Breast epithelium (tissue), 3 donors: ENCODE measurements around the gene COA1.

ENCODE experiments used
- POLR2A ChIP-seq: fragments of 450-650 bp; IDR thresholded peaks from one replicate; pipeline ENCODE4 v1.6.1; 2016; ENCODE audit warnings: antibody characterized with exemption, mild to moderate bottlenecking, moderate library complexity
- POLR2AphosphoS5 ChIP-seq, 3 donors: sonication (generic); formaldehyde crosslinking; IDR thresholded peaks; one replicate each; pipeline ENCODE4 v1.6.1; 2017; ENCODE audit warnings: antibody characterized with exemption in 3 of 3
- TF ChIP-seq, protein P1 (sequence below), 3 donors: fragments of 450-650 bp; IDR thresholded peaks; one replicate each; pipeline ENCODE4 v1.5.1; 2016 to 2017; ENCODE audit warnings: antibody characterized with exemption in 3 of 3, mild to moderate bottlenecking in 3 of 3, moderate library complexity in 3 of 3

DNA sequence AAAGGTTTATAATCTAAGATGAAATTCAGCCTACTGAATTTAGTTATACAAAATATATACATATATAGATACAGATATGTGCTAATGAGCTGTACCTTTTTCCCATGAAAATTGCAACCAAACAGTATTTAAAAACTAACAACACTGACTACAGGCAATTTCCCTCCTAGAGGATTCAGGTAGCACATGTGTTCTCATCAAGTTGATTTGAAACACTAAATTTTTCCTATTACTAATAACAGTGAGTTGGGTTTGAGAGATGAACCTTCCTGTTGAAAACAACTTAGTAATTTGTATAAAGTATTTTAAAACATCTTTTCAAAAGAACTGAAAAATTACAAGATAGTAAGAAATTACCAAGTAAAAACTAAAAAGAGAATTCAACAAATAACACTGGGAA is 51.5 kb downstream of the COA1 start:
- no peak for TF ChIP-seq POLR2A
- TF ChIP-seq, protein P1, sequence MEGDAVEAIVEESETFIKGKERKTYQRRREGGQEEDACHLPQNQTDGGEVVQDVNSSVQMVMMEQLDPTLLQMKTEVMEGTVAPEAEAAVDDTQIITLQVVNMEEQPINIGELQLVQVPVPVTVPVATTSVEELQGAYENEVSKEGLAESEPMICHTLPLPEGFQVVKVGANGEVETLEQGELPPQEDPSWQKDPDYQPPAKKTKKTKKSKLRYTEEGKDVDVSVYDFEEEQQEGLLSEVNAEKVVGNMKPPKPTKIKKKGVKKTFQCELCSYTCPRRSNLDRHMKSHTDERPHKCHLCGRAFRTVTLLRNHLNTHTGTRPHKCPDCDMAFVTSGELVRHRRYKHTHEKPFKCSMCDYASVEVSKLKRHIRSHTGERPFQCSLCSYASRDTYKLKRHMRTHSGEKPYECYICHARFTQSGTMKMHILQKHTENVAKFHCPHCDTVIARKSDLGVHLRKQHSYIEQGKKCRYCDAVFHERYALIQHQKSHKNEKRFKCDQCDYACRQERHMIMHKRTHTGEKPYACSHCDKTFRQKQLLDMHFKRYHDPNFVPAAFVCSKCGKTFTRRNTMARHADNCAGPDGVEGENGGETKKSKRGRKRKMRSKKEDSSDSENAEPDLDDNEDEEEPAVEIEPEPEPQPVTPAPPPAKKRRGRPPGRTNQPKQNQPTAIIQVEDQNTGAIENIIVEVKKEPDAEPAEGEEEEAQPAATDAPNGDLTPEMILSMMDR (IDR thresholded peaks at IDR 0.05), result no peak
- TF ChIP-seq POLR2AphosphoS5 (IDR thresholded peaks at IDR 0.05), result no peak
